A549 (cell line): ENCODE measurements around the gene SMG5. TPM values are rescaled to one million over a fixed set of nuclear protein-coding genes. Genes with fewer than 3 reads are reported as not detected.
"Not testable (repeated sequence)": the region's sequence is repeated elsewhere in the genome, so short reads cannot be mapped to it uniquely, and the experiment has no call there.

Experiments
- ATAC-seq, 2 experiments: fragments of 200-7000 bp in 1 of 2; fragments of >200 bp in 1 of 2; cut with Nextera tagmentation in 1 of 2; cut with Tn5 transposase in 1 of 2; 3 replicates each; pipeline versions ENCODE4 v1.8.0 to v1.9.1; 2018 to 2020; ENCODE audit warnings: mild to moderate bottlenecking in 1 of 2, moderate library complexity in 1 of 2
- CTCF ChIA-PET: fragments of 300-600 bp; sonication (Branson Sonifier 250); formaldehyde crosslinking; extraction: SDS; loops from one replicate; lab custom pipeline; 2021; ENCODE audit warnings: antibody characterized with exemption, inconsistent platforms; lab: Yijun Ruan, JAX
- POLR2A ChIA-PET: fragments of 350-600 bp; formaldehyde crosslinking; extraction: SDS; loops from one replicate; lab custom pipeline; 2021; ENCODE audit warnings: antibody characterized with exemption, inconsistent platforms; lab: Yijun Ruan, JAX
- DNase-seq, 2 experiments: peaks; one replicate each; pipeline versions ENCODE4 v3.0.0 to v3.0.0-alpha.2; 2011 to 2016; ENCODE audit warnings: low read depth in 1 of 2, low spot score in 1 of 2
- FAIRE-seq: peaks from 2 replicates; lab custom pipeline; 2011; peaks lifted over from hg19 to GRCh38; lab: Jason Lieb, UNC
- H3K27ac ChIP-seq, 2 experiments: fragments of >200 bp; sonication (Bioruptor Twin); formaldehyde crosslinking; 3 replicates each; pipeline ENCODE4 v1.5.1; 2016 to 2017
- H3K4me1 ChIP-seq: fragments of >200 bp; sonication (Bioruptor Twin); formaldehyde crosslinking; 3 replicates; pipeline ENCODE4 v1.6.1; 2016
- H3K4me2 ChIP-seq: fragments of >200 bp; sonication (Bioruptor Twin); formaldehyde crosslinking; 3 replicates; pipeline ENCODE4 v1.6.1; 2016
- H3K4me3 ChIP-seq: fragments of >200 bp; sonication (Bioruptor Twin); formaldehyde crosslinking; 3 replicates; pipeline ENCODE4 v1.5.1; 2016
- H3K9me3 ChIP-seq: fragments of >200 bp; sonication (Bioruptor Twin); formaldehyde crosslinking; 3 replicates; pipeline ENCODE4 v1.6.1; 2016
- BHLHE40 ChIP-seq: IDR thresholded peaks from 2 replicates; pipeline ENCODE4 v1.6.1; 2012; ENCODE audit warnings: low read depth, low read length, inconsistent platforms
- E2F6 ChIP-seq: IDR thresholded peaks from 2 replicates; pipeline ENCODE4 v1.6.1; 2012; ENCODE audit warnings: low read depth, borderline replicate concordance
- HEYL ChIP-seq: fragments of 250-450 bp; sonication (Bioruptor Pico); IDR thresholded peaks from 2 replicates; pipeline ENCODE4 v1.8.0; 2021; ENCODE audit warnings: mild to moderate bottlenecking, moderate library complexity
- HMGXB4 ChIP-seq: fragments of 250-450 bp; sonication (Bioruptor Pico); IDR thresholded peaks from 2 replicates; pipeline ENCODE4 v1.5.0; 2021; ENCODE audit warnings: mild to moderate bottlenecking, moderate library complexity, borderline replicate concordance
- MAZ ChIP-seq: fragments of 150-350 bp; IDR thresholded peaks from 2 replicates; pipeline ENCODE4 v1.6.1; 2014; ENCODE audit warnings: antibody characterized with exemption, low read depth, low read length, borderline replicate concordance
- RAD21 ChIP-seq, 2 experiments: fragments of >200 bp in 1 of 2; sonication (Bioruptor Twin) in 1 of 2; formaldehyde crosslinking in 1 of 2; IDR thresholded peaks in 1 of 2; conservative IDR thresholded peaks in 1 of 2; 2 replicates in 1 of 2; 3 replicates in 1 of 2; pipeline ENCODE4 v1.6.1; 2012 to 2018; ENCODE audit warnings: inconsistent platforms in 1 of 2
- RCOR1 ChIP-seq: fragments of 150-350 bp; IDR thresholded peaks from 2 replicates; pipeline ENCODE4 v1.6.1; 2014; ENCODE audit warnings: antibody characterized with exemption, low read length, low read depth
- SREBF2 ChIP-seq: fragments of 450-650 bp; IDR thresholded peaks from 2 replicates; pipeline ENCODE4 v1.6.1; 2014; ENCODE audit warnings: mild to moderate bottlenecking, moderate library complexity
- ZFP36 ChIP-seq: fragments of 450-650 bp; IDR thresholded peaks from 2 replicates; pipeline ENCODE4 v1.6.1; 2014; ENCODE audit warnings: borderline replicate concordance; ENCODE audit not compliant: partially characterized antibody
- ZNF302 ChIP-seq: fragments of 250-450 bp; sonication (Bioruptor Pico); IDR thresholded peaks from 2 replicates; pipeline ENCODE4 v1.9.0; 2021; ENCODE audit warnings: inconsistent platforms, mild to moderate bottlenecking, moderate library complexity
- WGBS: methylation state at CpG from one replicate; pipeline ENCODE4 v1.1.6; 2017; ENCODE audit errors: missing lambda C conversion rate; 5-methylcytosine and 5-hydroxymethylcytosine counted together
- polyA plus RNA-seq, 4 experiments: library from polyadenylated mRNA; depleted of rRNA in 3 of 4; stranded (reverse); fragments of >200 nt; fragmentation: RNase III in 1 of 4; extraction: RNeasy Plus Mini Kit Qiagen cat#74134 plus additional on column Dnase treatment in 1 of 4; gene quantifications; 2 replicates in 3 of 4; 3 replicates in 1 of 4; pipeline ENCODE4 v1.2.3, GENCODE V29; 2011 to 2017
- TF ChIP-seq, protein P1 (sequence below): IDR thresholded peaks from 2 replicates; pipeline ENCODE4 v1.6.1; 2012
- TF ChIP-seq, protein P2 (sequence below): fragments of >200 bp; sonication (Bioruptor Twin); formaldehyde crosslinking; IDR thresholded peaks from 3 replicates; pipeline ENCODE4 v1.5.1; 2016

SMG5 gene
- polyA plus RNA-seq, 2 of the 4 experiments (the other 2 are of a cell fraction) = 25.6 to 48.7 TPM

- DNase-seq = no peak
- H3K27ac ChIP-seq = no peak overlapping the region
- CTCF ChIA-PET = interaction anchor here (0.8 to 25.3 kb wide), 6 partner anchors 11 to 126 kb away, joined by 3 to 639 read pairs (median 4); partner anchors contain the start of genes SEMA4A and SLC25A44
- WGBS = 81% methylated on average over 9 of the region's 9 CpGs
- no peak overlapping the region for H3K4me2 ChIP-seq
- no peak for ATAC-seq
- no peaks in the 10 kb centered on the region for H3K9me3 ChIP-seq
- no peak overlapping the region for H3K4me3 ChIP-seq
- peaks cover 14% of the 10 kb centered on the region for H3K4me1 ChIP-seq
- FAIRE-seq = no peak
- TF ChIP-seq HMGXB4 (CRISPR knock-in tag) = no peak
- no peak for TF ChIP-seq ZNF302 (CRISPR knock-in tag)
- TF ChIP-seq BHLHE40 = no peak
- POLR2A ChIA-PET = no interaction called here
Observed at GRCh38 chr1:156220226-156220625, 62.4 kb downstream of the SMG5 start.

GRCh38 chr1:156217871-156218270, 64.8 kb downstream of the SMG5 start:
- FAIRE-seq (no peak), ATAC-seq (no peak)
- Histone ChIP-seq H3K27ac (no peak overlapping the region), H3K4me3 (no peak overlapping the region)
- POLR2A ChIA-PET = interaction anchor here (0.6 to 1.6 kb wide), 2 partner anchors 24 to 41 kb away, joined by 3 to 5 read pairs; partner anchors contain the start of gene SLC25A44
- no peak for TF ChIP-seq RAD21 (conservative IDR thresholded peaks at IDR 0.05 in 1 of 2, IDR thresholded peaks at IDR 0.05 in 1 of 2)
- no peak for TF ChIP-seq SREBF2
- TF ChIP-seq HEYL (CRISPR knock-in tag) = no peak
- TF ChIP-seq RCOR1 = no peak
- TF ChIP-seq, protein P1, sequence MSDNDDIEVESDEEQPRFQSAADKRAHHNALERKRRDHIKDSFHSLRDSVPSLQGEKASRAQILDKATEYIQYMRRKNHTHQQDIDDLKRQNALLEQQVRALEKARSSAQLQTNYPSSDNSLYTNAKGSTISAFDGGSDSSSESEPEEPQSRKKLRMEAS = no peak
- TF ChIP-seq E2F6 = no peak
- TF ChIP-seq, protein P2, sequence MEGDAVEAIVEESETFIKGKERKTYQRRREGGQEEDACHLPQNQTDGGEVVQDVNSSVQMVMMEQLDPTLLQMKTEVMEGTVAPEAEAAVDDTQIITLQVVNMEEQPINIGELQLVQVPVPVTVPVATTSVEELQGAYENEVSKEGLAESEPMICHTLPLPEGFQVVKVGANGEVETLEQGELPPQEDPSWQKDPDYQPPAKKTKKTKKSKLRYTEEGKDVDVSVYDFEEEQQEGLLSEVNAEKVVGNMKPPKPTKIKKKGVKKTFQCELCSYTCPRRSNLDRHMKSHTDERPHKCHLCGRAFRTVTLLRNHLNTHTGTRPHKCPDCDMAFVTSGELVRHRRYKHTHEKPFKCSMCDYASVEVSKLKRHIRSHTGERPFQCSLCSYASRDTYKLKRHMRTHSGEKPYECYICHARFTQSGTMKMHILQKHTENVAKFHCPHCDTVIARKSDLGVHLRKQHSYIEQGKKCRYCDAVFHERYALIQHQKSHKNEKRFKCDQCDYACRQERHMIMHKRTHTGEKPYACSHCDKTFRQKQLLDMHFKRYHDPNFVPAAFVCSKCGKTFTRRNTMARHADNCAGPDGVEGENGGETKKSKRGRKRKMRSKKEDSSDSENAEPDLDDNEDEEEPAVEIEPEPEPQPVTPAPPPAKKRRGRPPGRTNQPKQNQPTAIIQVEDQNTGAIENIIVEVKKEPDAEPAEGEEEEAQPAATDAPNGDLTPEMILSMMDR = no peak
- TF ChIP-seq ZFP36 = no peak
- no peak for TF ChIP-seq MAZ
- TF ChIP-seq, all 56 proteins: peak for 0
- DNase-seq = no peak
- CTCF ChIA-PET = interaction anchor here (0.8 to 25.3 kb wide), 3 partner anchors 9 to 124 kb away, joined by 3 to 639 read pairs (median 291); partner anchors contain the start of gene SEMA4A
- Histone ChIP-seq H3K9me3 (no peaks in the 10 kb centered on the region), H3K4me2 (no peak overlapping the region), H3K4me1 (peaks cover 10% of the 10 kb centered on the region)
- 89% methylated on average over 2 of the region's 2 CpGs for WGBS

DNA sequence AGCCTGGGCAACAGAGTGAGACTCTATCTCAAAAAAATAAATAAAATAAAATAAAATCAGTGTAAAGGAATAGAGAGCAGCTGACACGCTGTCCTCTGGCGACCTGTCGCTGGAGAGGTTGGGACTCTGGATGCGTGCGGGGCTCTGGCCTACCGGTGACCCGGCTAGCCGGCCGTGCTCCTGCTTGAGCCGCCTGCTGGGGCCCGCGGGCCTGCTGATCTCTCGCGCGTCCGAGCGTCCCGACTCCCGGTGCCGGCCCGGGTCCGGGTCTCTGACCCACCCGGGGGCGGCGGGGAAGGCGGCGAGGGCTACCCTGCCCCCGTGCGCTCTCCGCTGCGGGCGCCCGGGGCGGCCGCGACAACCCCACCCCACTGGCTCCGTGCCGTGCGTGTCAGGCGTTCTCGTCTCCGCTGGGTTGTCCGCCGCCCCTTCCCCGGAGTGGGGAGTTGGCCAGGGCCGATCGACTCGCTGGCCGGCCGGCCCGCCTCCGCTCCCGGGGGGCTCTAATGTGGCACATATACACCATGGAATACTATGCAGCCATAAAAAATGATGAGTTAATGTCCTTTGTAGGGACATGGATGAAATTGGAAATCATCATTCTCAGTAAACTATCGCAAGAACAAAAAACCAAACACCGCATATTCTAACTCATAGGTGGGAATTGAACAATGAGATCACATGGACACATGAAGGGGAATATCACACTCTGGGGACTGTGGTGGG, 66.1 kb downstream of the SMG5 start:
- DNase-seq, ATAC-seq, H3K4me3 ChIP-seq, POLR2A ChIA-PET, H3K27ac ChIP-seq, H3K9me3 ChIP-seq, H3K4me2 ChIP-seq: not testable (repeated sequence)
- CTCF ChIA-PET = interaction anchor here (7.9 kb wide), 1 partner anchor 9 kb away, joined by 84 read pairs; no protein-coding TSS in a partner anchor
- H3K4me1 ChIP-seq = peaks cover 13% of the 10 kb centered on the region; the same call in 2 of the 3 replicates
- WGBS = 97% methylated on average over 52 of the region's 55 CpGs
- peak; percentile 100 for FAIRE-seq
